Loucy (cell line): ENCODE data around the gene RNF145.

Experiments
- H2AFZ ChIP-seq: fragments of 200-600 bp; sonication (generic); 2 replicates; pipeline ENCODE4 v1.6.0; 2016; ENCODE audit warnings: antibody characterized with exemption, mild to moderate bottlenecking, low read length, moderate library complexity
- H3F3A ChIP-seq: fragments of 200-600 bp; 2 replicates; pipeline ENCODE4 v1.6.0; 2016; ENCODE audit warnings: antibody characterized with exemption, low read depth, mild to moderate bottlenecking
- H3K27me3 ChIP-seq: fragments of 200-600 bp; sonication (generic); 2 replicates; pipeline ENCODE4 v1.6.1; 2014; ENCODE audit warnings: low read length, mild to moderate bottlenecking; ENCODE audit not compliant: insufficient read depth, poor library complexity, severe bottlenecking
- H3K36me3 ChIP-seq: fragments of 200-600 bp; sonication (generic); 2 replicates; pipeline ENCODE4 v1.6.1; 2016; ENCODE audit warnings: low read length; ENCODE audit not compliant: insufficient read depth
- H3K4me1 ChIP-seq: fragments of 200-600 bp; sonication (generic); 2 replicates; pipeline ENCODE4 v1.5.1; 2014; ENCODE audit warnings: low read length, mild to moderate bottlenecking; ENCODE audit not compliant: insufficient read depth, poor library complexity, severe bottlenecking
- H3K4me2 ChIP-seq: fragments of 200-600 bp; sonication (generic); 2 replicates; pipeline ENCODE4 v1.6.0; 2014; ENCODE audit warnings: antibody characterized with exemption, low read length, low read depth, mild to moderate bottlenecking; ENCODE audit not compliant: poor library complexity, severe bottlenecking
- H3K4me3 ChIP-seq: fragments of 200-600 bp; sonication (generic); 2 replicates; pipeline ENCODE4 v1.5.1; 2014; ENCODE audit warnings: low read length, mild to moderate bottlenecking, mixed read lengths; ENCODE audit not compliant: poor library complexity, severe bottlenecking
- H3K79me2 ChIP-seq: fragments of 200-600 bp; sonication (generic); 2 replicates; pipeline ENCODE4 v1.6.1; 2014; ENCODE audit warnings: low read length; ENCODE audit not compliant: insufficient read depth
- H3K9ac ChIP-seq: fragments of 200-600 bp; sonication (generic); 2 replicates; pipeline ENCODE4 v1.6.0; 2014; ENCODE audit warnings: mild to moderate bottlenecking, low read depth, low read length, moderate library complexity; ENCODE audit not compliant: poor library complexity, severe bottlenecking
- H3K9me2 ChIP-seq: fragments of 200-600 bp; sonication (generic); replicated peaks from 2 replicates; pipeline ENCODE4 v1.6.1; 2016; ENCODE audit warnings: low read depth, low read length, mixed read lengths
- H3K9me3 ChIP-seq: fragments of 200-600 bp; sonication (generic); 2 replicates; pipeline ENCODE4 v1.6.1; 2014; ENCODE audit warnings: mild to moderate bottlenecking, antibody characterized with exemption, low read length, low read depth; ENCODE audit not compliant: insufficient read depth
- H4K20me1 ChIP-seq: fragments of 200-600 bp; sonication (generic); 2 replicates; pipeline ENCODE4 v1.6.0; 2014; ENCODE audit warnings: antibody characterized with exemption, low read length, mild to moderate bottlenecking; ENCODE audit not compliant: insufficient read depth, poor library complexity, severe bottlenecking
- EZH2phosphoT487 ChIP-seq: fragments of 200-600 bp; IDR thresholded peaks from 2 replicates; pipeline ENCODE4 v1.6.1; 2018; ENCODE audit warnings: antibody characterized with exemption, mild to moderate bottlenecking, moderate library complexity, borderline replicate concordance
- TF ChIP-seq, protein P1 (sequence below): fragments of 200-600 bp; sonication (generic); conservative IDR thresholded peaks from 2 replicates; pipeline ENCODE4 v1.5.1; 2014; ENCODE audit warnings: mild to moderate bottlenecking, antibody characterized with exemption, low read length

The RNF145 gene

DNA sequence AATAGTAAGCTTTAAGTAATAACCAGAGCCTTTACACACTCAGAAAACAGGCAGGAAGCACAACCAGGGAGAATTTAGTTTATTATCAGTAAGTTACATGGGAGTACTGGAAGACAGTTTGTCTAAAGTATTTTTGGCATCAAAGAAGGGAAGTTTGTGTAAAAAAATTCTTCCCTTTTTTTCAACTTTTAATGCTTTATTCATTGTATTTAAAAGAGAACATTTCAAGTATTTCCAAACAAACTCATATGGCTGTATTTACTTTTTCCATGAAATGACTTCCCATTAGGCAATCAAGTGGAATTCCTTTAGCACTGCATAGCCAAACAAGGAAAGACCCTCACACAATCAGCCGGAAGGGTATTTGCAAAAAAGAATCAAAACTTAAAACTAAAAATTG lies 26.7 kb downstream of the RNF145 start:
- no peaks in the 10 kb centered on the region for H3K9me2 ChIP-seq
- H3K9ac ChIP-seq: no peak overlapping the region
- H2AFZ ChIP-seq: no peak overlapping the region
- H3K9me3 ChIP-seq: no peaks in the 10 kb centered on the region
- no peak overlapping the region for H3K4me3 ChIP-seq
- no peaks in the 10 kb centered on the region for H3K27me3 ChIP-seq
- TF ChIP-seq EZH2phosphoT487: no peak
- TF ChIP-seq, protein P1, sequence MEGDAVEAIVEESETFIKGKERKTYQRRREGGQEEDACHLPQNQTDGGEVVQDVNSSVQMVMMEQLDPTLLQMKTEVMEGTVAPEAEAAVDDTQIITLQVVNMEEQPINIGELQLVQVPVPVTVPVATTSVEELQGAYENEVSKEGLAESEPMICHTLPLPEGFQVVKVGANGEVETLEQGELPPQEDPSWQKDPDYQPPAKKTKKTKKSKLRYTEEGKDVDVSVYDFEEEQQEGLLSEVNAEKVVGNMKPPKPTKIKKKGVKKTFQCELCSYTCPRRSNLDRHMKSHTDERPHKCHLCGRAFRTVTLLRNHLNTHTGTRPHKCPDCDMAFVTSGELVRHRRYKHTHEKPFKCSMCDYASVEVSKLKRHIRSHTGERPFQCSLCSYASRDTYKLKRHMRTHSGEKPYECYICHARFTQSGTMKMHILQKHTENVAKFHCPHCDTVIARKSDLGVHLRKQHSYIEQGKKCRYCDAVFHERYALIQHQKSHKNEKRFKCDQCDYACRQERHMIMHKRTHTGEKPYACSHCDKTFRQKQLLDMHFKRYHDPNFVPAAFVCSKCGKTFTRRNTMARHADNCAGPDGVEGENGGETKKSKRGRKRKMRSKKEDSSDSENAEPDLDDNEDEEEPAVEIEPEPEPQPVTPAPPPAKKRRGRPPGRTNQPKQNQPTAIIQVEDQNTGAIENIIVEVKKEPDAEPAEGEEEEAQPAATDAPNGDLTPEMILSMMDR: no peak
- H3K79me2 ChIP-seq: peaks cover 5% of the 10 kb centered on the region; the same call in 1 of the 2 replicates
- no peaks in the 10 kb centered on the region for H4K20me1 ChIP-seq
- H3F3A ChIP-seq: no peaks in the 10 kb centered on the region
- H3K4me2 ChIP-seq: no peak overlapping the region
- H3K4me1 ChIP-seq: peaks cover 15% of the 10 kb centered on the region
- H3K36me3 ChIP-seq: peaks cover 7% of the 10 kb centered on the region; the same call in 1 of the 2 replicates

DNA sequence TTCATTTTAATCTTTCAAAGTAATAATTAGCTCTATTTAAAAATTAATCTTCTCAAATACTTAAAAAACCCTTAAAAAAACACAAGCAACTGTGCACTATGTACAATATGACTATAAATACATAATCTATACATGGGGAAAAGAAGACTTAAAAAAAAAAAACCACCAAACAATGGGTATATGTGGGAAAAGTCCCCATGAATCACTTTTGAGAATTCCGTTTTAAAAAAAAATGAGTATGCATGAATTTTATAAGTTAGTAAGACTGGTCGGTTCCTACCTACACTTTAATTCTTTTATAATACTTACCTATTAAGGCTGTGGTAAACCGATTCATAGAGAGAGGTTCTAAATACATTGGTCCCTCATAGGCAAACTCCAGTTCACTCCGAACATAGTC lies 27.7 kb downstream of the RNF145 start:
- Histone ChIP-seq H3K4me2 (no peak overlapping the region), H3K4me1 (peaks cover 15% of the 10 kb centered on the region)

DNA sequence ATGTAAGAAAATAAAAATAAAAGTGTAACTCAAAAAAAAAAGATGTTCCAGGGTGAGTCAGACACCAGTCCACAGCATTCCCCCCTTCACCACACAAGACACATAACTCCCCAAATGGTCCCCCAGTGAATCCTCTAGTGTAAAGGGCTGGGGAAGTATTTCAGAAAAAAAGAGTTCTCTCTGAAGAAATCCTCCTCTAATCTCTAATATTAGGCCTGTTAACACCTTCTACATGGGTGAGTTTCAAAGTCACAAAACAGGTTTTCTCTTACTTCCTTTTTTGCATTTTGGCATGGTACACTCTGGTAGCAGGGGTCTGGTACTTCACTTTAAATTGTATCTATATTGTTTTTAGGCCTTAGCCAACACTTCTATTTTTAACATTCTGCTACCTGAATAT lies 28.2 kb downstream of the RNF145 start:
- Histone ChIP-seq H3K9me2 (no peaks in the 10 kb centered on the region), H2AFZ (no peak overlapping the region), H3K36me3 (peaks cover 7% of the 10 kb centered on the region; the same call in 1 of the 2 replicates), H3K4me1 (peaks cover 15% of the 10 kb centered on the region), H3K4me3 (no peak overlapping the region), H3K79me2 (no peaks in the 10 kb centered on the region), H3K27me3 (no peaks in the 10 kb centered on the region), H3K9me3 (no peaks in the 10 kb centered on the region), H4K20me1 (peaks cover under 1% of the 10 kb centered on the region), H3K4me2 (no peak overlapping the region), H3K9ac (no peak overlapping the region), H3F3A (no peaks in the 10 kb centered on the region)
- TF ChIP-seq EZH2phosphoT487: no peak
- TF ChIP-seq, protein P1: no peak

More for the DNA sequence above, 27.7 kb downstream of the RNF145 start:
- Histone ChIP-seq H2AFZ (no peak overlapping the region), H3K9me2 (no peaks in the 10 kb centered on the region), H3K36me3 (peaks cover 7% of the 10 kb centered on the region; the same call in 1 of the 2 replicates), H4K20me1 (no peaks in the 10 kb centered on the region), H3K4me3 (no peak overlapping the region), H3K9ac (no peak overlapping the region), H3K27me3 (no peaks in the 10 kb centered on the region), H3K79me2 (peaks cover 5% of the 10 kb centered on the region; the same call in 1 of the 2 replicates), H3F3A (no peaks in the 10 kb centered on the region), H3K9me3 (no peaks in the 10 kb centered on the region)
- no peak for TF ChIP-seq EZH2phosphoT487
- TF ChIP-seq, protein P1: no peak
